CD4-positive, alpha-beta memory T cell (primary cell): Measurements from ENCODE around the gene PKDCC. TPM values are rescaled to one million over a fixed set of nuclear protein-coding genes. Genes with fewer than 3 reads are reported as not detected.
A peak's percentile ranks its signal among the peaks of the same experiment; 100 is the strongest.

Source experiments
- CTCF ChIA-PET: fragments of 350-600 bp; sonication (Branson Sonifier 250); formaldehyde crosslinking; loops from one replicate; lab custom pipeline; 2021; ENCODE audit warnings: inconsistent platforms; ENCODE audit not compliant: partially characterized antibody; lab: Charles Lee
- POLR2A ChIA-PET: fragments of 350-600 bp; sonication (Branson Sonifier 250); formaldehyde crosslinking; loops from one replicate; lab custom pipeline; 2021; ENCODE audit not compliant: partially characterized antibody; lab: Charles Lee
- DNase-seq, 5 donors: peaks; one replicate each; pipeline versions ENCODE4 v3.0.0 to v3.0.0-alpha.2; 2020 to 2022; ENCODE audit warnings: mixed read lengths in 1 of 5
- H3K27ac ChIP-seq: one replicate; pipeline ENCODE4 v1.7.0; 2013; ENCODE audit warnings: low read depth, low read length
- H3K27me3 ChIP-seq: 2 replicates; pipeline ENCODE4 v1.7.0; 2013; ENCODE audit warnings: mild to moderate bottlenecking, low read length, moderate library complexity; ENCODE audit not compliant: insufficient read depth
- H3K36me3 ChIP-seq: 2 replicates; pipeline ENCODE4 v1.7.0; 2013; ENCODE audit warnings: mild to moderate bottlenecking, low read length, moderate library complexity; ENCODE audit not compliant: insufficient read depth
- H3K4me1 ChIP-seq: 2 replicates; pipeline ENCODE4 v1.7.0; 2013; ENCODE audit warnings: mild to moderate bottlenecking, low read length, moderate library complexity; ENCODE audit not compliant: insufficient read depth
- H3K4me3 ChIP-seq, 2 donors: one replicate each; pipeline ENCODE4 v1.7.0; 2013; ENCODE audit warnings: low read length in 2 of 2, mild to moderate bottlenecking in 1 of 2
- H3K9me3 ChIP-seq, 2 donors: one replicate each; pipeline ENCODE4 v1.7.0; 2013; ENCODE audit warnings: low read length in 2 of 2, control low read depth in 1 of 2; ENCODE audit not compliant: control insufficient read depth in 1 of 2
- H3K27ac Mint-ChIP-seq, 7 donors: one replicate each; pipeline ENCODE4 v1.8.0; 2020 to 2021; ENCODE audit warnings: mixed read lengths in 7 of 7, mild to moderate bottlenecking in 6 of 7, inconsistent platforms in 3 of 7, moderate library complexity in 3 of 7
- H3K27me3 Mint-ChIP-seq, 2 donors: one replicate each; pipeline ENCODE4 v1.8.0; 2020 to 2021; ENCODE audit warnings: mixed read lengths in 2 of 2
- H3K36me3 Mint-ChIP-seq, 2 donors: one replicate each; pipeline ENCODE4 v1.8.0; 2020 to 2021; ENCODE audit warnings: mixed read lengths in 2 of 2, inconsistent platforms in 1 of 2, mild to moderate bottlenecking in 1 of 2
- H3K4me1 Mint-ChIP-seq, 4 donors: one replicate each; pipeline ENCODE4 v1.8.0; 2020 to 2021; ENCODE audit warnings: mixed read lengths in 4 of 4, mild to moderate bottlenecking in 1 of 4
- H3K4me3 Mint-ChIP-seq, 8 donors: one replicate each; pipeline ENCODE4 v1.8.0; 2020 to 2021; ENCODE audit warnings: mixed read lengths in 8 of 8, mild to moderate bottlenecking in 7 of 8, moderate library complexity in 6 of 8, inconsistent platforms in 3 of 8
- H3K9me3 Mint-ChIP-seq, 8 donors: one replicate each; pipeline ENCODE4 v1.8.0; 2020 to 2021; ENCODE audit warnings: mixed read lengths in 8 of 8, mild to moderate bottlenecking in 5 of 8, inconsistent platforms in 3 of 8, moderate library complexity in 1 of 8
- intact Hi-C: fragments of 100-400 bp; cut with micrococcal nuclease; formaldehyde crosslinking; loops from one replicate; pipeline ENCODE4 v1.15.1; 2023
- polyA plus RNA-seq, 2 donors: library from polyadenylated mRNA; unstranded; fragments of 300-500 nt; fragmentation: Illumina TruSeq; gene quantifications; one replicate each; pipeline ENCODE4 v1.2.3, GENCODE V29; 2021
- total RNA-seq, 2 experiments: library from RNA; stranded (reverse); gene quantifications; one replicate each; pipeline ENCODE4 v1.2.3, GENCODE V29; 2021

The PKDCC gene
- total and polyA plus RNA-seq, 4 experiments from 2014 or later: 0.41 TPM; not detected in 3

- DNase-seq: no peak
- Mint-ChIP-seq H3K27me3 (peaks cover 38 to 40% of the 10 kb centered on the region in 2 donors), H3K4me1 (peaks cover 2 to 18% (median 5%) of the 10 kb centered on the region in 4 donors), H3K27ac (peak overlapping the region in 2 of 7 donors; percentile 50 to 66), H3K36me3 (no peaks in the 10 kb centered on the region), H3K9me3 (peaks cover 0 to 4% (median 0%) of the 10 kb centered on the region in 8 donors), H3K4me3 (peak overlapping the region in 7 of 8 donors; percentile 17 to 81 (median 48))
- ChIA-PET CTCF (no interaction called here), POLR2A (no interaction called here)
- Histone ChIP-seq H3K4me1 (peaks cover 6% of the 10 kb centered on the region), H3K27ac (no peak overlapping the region), H3K9me3 (no peaks in the 10 kb centered on the region), H3K27me3 (peaks cover 17% of the 10 kb centered on the region), H3K4me3 (no peak overlapping the region), H3K36me3 (no peaks in the 10 kb centered on the region)
- intact Hi-C loops: no loop called here
These were observed 1.7 kb upstream of the PKDCC start for GRCh38 chr2:42045848-42046748.

GRCh38 chr2:42046819-42047487, 868 bp upstream of the PKDCC start:
- Histone ChIP-seq H3K27me3 (peaks cover 17% of the 10 kb centered on the region), H3K4me3 (peak overlapping the region in 1 of 2 donors; percentile 27), H3K36me3 (no peaks in the 10 kb centered on the region), H3K9me3 (no peaks in the 10 kb centered on the region), H3K27ac (no peak overlapping the region), H3K4me1 (peaks cover 6% of the 10 kb centered on the region)
- no peaks in the 10 kb centered on the region for H3K36me3 Mint-ChIP-seq
- intact Hi-C loops: no loop called here
- peaks cover 2 to 18% (median 5%) of the 10 kb centered on the region in 4 donors for H3K4me1 Mint-ChIP-seq
- DNase-seq: peak in 3 of 5 donors; percentile 12 to 19 (median 14)
- peak overlapping the region; percentile 77 to 82 (median 80) for H3K4me3 Mint-ChIP-seq
- H3K27me3 Mint-ChIP-seq: peaks cover 38% of the 10 kb centered on the region in 2 donors
- CTCF ChIA-PET: interaction anchor here (1.4 kb wide), 1 partner anchor 177 kb away, joined by 3 read pairs; no protein-coding TSS in a partner anchor
- peak overlapping the region in 1 of 7 donors; percentile 62 for H3K27ac Mint-ChIP-seq
- POLR2A ChIA-PET: no interaction called here
- H3K9me3 Mint-ChIP-seq: peaks cover 0 to 2% (median 0%) of the 10 kb centered on the region in 8 donors

DNA sequence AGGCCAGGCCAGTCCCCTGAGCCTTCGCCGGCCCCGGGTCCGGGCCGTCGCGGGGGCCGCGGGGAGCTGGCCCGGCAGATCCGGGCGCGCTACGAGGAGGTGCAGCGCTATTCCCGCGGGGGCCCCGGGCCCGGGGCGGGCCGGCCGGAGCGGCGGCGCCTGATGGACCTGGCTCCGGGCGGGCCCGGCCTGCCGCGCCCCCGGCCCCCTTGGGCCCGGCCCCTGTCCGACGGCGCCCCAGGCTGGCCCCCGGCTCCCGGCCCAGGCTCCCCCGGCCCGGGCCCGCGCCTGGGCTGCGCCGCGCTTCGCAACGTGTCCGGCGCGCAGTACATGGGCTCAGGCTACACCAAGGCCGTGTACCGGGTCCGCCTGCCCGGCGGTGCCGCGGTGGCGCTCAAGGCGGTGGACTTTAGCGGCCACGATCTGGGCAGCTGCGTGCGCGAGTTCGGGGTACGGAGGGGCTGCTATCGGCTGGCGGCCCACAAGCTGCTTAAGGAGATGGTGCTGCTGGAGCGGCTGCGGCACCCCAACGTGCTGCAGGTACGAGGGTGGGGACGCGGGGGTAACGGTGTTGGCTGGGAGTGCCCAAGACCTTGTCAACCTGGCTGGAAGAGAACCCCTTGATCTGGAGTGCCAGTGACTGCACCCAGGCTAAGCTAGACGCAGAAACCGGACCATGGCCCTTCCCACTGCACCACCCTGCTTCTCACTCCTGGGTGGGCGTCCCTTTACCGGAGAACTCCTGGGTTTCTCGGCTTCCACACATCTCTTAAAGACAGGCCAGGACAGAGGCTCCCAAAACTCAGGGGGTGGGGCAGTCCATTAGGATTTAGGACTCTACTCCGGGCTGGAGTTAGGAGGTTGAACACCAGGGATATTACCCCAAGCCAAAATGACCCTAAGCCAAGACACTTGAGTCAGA, 739 bp downstream of the PKDCC start:
- peaks cover 2 to 18% (median 5%) of the 10 kb centered on the region in 4 donors for H3K4me1 Mint-ChIP-seq
- peak overlapping the region; percentile 59 to 72 (median 68) for H3K4me3 Mint-ChIP-seq
- ChIA-PET POLR2A (no interaction called here), CTCF (interaction anchor here (1.4 kb wide), 1 partner anchor 179 kb away, joined by 3 read pairs; no protein-coding TSS in a partner anchor)
- Histone ChIP-seq H3K36me3 (no peaks in the 10 kb centered on the region), H3K27ac (no peak overlapping the region), H3K4me3 (no peak overlapping the region), H3K9me3 (no peaks in the 10 kb centered on the region), H3K27me3 (peaks cover 13% of the 10 kb centered on the region), H3K4me1 (peaks cover 6% of the 10 kb centered on the region)
- intact Hi-C loops: no loop called here
- no peak overlapping the region for H3K27ac Mint-ChIP-seq
- peaks cover 34 to 41% of the 10 kb centered on the region in 2 donors for H3K27me3 Mint-ChIP-seq
- no peaks in the 10 kb centered on the region for H3K36me3 Mint-ChIP-seq
- H3K9me3 Mint-ChIP-seq: no peaks in the 10 kb centered on the region
- no peak for DNase-seq

GRCh38 chr2:42049221-42050009, 1.6 kb downstream of the PKDCC start:
- no peak for DNase-seq
- Histone ChIP-seq H3K36me3 (no peaks in the 10 kb centered on the region), H3K9me3 (no peaks in the 10 kb centered on the region), H3K27ac (no peak overlapping the region), H3K27me3 (peaks cover 13% of the 10 kb centered on the region), H3K4me1 (peaks cover 6% of the 10 kb centered on the region), H3K4me3 (no peak overlapping the region)
- peaks cover 2 to 18% (median 5%) of the 10 kb centered on the region in 4 donors for H3K4me1 Mint-ChIP-seq
- H3K4me3 Mint-ChIP-seq: peak overlapping the region; percentile 59 to 72 (median 68)
- H3K27ac Mint-ChIP-seq: no peak overlapping the region
- POLR2A ChIA-PET: no interaction called here
- CTCF ChIA-PET: no interaction called here
- peaks cover 31 to 38% of the 10 kb centered on the region in 2 donors for H3K27me3 Mint-ChIP-seq
- intact Hi-C loops: no loop called here
- H3K9me3 Mint-ChIP-seq: no peaks in the 10 kb centered on the region
- H3K36me3 Mint-ChIP-seq: no peaks in the 10 kb centered on the region

DNA sequence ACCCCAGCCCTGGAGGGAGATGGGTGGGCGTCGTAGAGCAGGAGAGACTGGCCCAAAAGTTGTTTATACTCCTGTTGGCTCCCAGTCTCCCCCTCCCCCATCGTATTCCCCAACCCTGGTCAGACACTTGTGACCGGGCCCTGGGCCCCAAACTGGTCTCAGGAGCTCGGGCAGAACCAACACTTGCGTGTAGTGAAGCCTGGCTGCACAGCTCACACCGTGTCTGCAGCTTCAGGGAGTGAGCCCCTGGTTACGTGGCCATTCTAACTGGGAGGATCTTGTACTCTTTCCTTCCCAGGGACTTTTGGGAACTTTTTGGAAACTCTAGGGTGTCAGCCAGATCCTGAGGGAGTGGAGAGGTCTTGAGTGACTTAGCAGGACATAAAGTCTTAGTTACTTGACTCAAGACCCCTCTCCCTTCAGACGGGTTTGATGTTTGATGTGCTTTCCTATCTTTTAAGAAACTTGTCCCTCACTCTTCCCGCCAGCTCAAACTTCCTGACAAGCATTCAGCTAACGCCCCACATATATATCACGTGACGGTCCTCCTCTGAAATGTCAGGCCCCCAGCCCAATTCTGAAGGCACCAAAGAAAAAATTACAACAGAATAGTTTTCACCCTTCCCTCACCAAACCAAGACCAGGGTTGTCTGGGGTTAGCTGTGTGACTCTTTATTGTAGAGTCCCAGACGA, 2.3 kb downstream of the PKDCC start:
- ChIA-PET CTCF (no interaction called here), POLR2A (no interaction called here)
- Histone ChIP-seq H3K4me1 (peaks cover 6% of the 10 kb centered on the region), H3K9me3 (no peaks in the 10 kb centered on the region), H3K27ac (no peak overlapping the region), H3K36me3 (no peaks in the 10 kb centered on the region), H3K27me3 (peaks cover 13% of the 10 kb centered on the region), H3K4me3 (no peak overlapping the region)
- Mint-ChIP-seq H3K27me3 (peaks cover 23 to 33% of the 10 kb centered on the region in 2 donors), H3K36me3 (no peaks in the 10 kb centered on the region), H3K4me3 (peak overlapping the region in 5 of 8 donors; percentile 42 to 66 (median 59)), H3K9me3 (no peaks in the 10 kb centered on the region), H3K4me1 (peaks cover 2 to 18% (median 5%) of the 10 kb centered on the region in 4 donors), H3K27ac (peak overlapping the region in 1 of 7 donors; percentile 84)
- no peak for DNase-seq
- intact Hi-C loops: no loop called here
